GM18499 (cell line): Measurements from ENCODE around the gene PDE7B.

ENCODE experiments used
- ATAC-seq: cut with Tn5 transposase; IDR thresholded peaks from one replicate; pipeline ENCODE4 v1.9.1; 2021; ENCODE audit warnings: moderate number of reproducible peaks; ENCODE audit not compliant: insufficient read depth, unreplicated experiment

The PDE7B gene

GRCh38 chr6:135851442-135852271, at the start of gene PDE7B:
Gene PDE7B, plus strand, starts transcription at chr6:135851701.
- ATAC-seq, result peak; percentile 59

- ATAC-seq, result no peak
Observed at GRCh38 chr6:135801755-135802465, 49.6 kb upstream of the PDE7B start.

GRCh38 chr6:135810486-135810885, 41.0 kb upstream of the PDE7B start:
- no peak for ATAC-seq

- ATAC-seq, result no peak
Observed at GRCh38 chr6:135811170-135811569, 40.3 kb upstream of the PDE7B start.

GRCh38 chr6:135811644-135812526, 39.6 kb upstream of the PDE7B start:
- no peak for ATAC-seq

- no peak for ATAC-seq
Observed at GRCh38 chr6:135813401-135813800, 38.1 kb upstream of the PDE7B start.

- no peak for ATAC-seq
Observed at GRCh38 chr6:135814043-135814442, 37.5 kb upstream of the PDE7B start.

GRCh38 chr6:135815216-135815615, 36.3 kb upstream of the PDE7B start:
- no peak for ATAC-seq

- no peak for ATAC-seq
Observed at GRCh38 chr6:135817035-135817434, 34.5 kb upstream of the PDE7B start.

- ATAC-seq, result no peak
Observed at GRCh38 chr6:135819665-135820064, 31.8 kb upstream of the PDE7B start.

- ATAC-seq, result no peak
Observed at GRCh38 chr6:135820340-135820739, 31.2 kb upstream of the PDE7B start.

- no peak for ATAC-seq
Observed at GRCh38 chr6:135823851-135824250, 27.6 kb upstream of the PDE7B start.

GRCh38 chr6:135826236-135826804, 25.2 kb upstream of the PDE7B start:
- no peak for ATAC-seq

- no peak for ATAC-seq
Observed at GRCh38 chr6:135828021-135828420, 23.5 kb upstream of the PDE7B start.

GRCh38 chr6:135830452-135830881, 21.0 kb upstream of the PDE7B start:
- ATAC-seq, result no peak

- ATAC-seq, result no peak
Observed at GRCh38 chr6:135831016-135831415, 20.5 kb upstream of the PDE7B start.

GRCh38 chr6:135832166-135832565, 19.3 kb upstream of the PDE7B start:
- no peak for ATAC-seq

- ATAC-seq, result no peak
Observed at GRCh38 chr6:135833771-135834170, 17.7 kb upstream of the PDE7B start.

- no peak for ATAC-seq
Observed at GRCh38 chr6:135837735-135838449, 13.6 kb upstream of the PDE7B start.

- no peak for ATAC-seq
Observed at GRCh38 chr6:135839121-135839520, 12.4 kb upstream of the PDE7B start.
